PC-9 (cell line): ENCODE measurements around the gene RNF180.

Experiments
- EZH2 ChIP-seq: fragments of 200-600 bp; sonication (generic); IDR thresholded peaks from 2 replicates; pipeline ENCODE4 v1.8.0; 2017; ENCODE audit warnings: antibody characterized with exemption, low read depth
- TF ChIP-seq, protein P1 (sequence below): fragments of 200-600 bp; sonication (generic); conservative IDR thresholded peaks from 2 replicates; pipeline ENCODE4 v1.6.1; 2017; ENCODE audit warnings: mixed run types, antibody characterized with exemption, mild to moderate bottlenecking, moderate library complexity

DNA sequence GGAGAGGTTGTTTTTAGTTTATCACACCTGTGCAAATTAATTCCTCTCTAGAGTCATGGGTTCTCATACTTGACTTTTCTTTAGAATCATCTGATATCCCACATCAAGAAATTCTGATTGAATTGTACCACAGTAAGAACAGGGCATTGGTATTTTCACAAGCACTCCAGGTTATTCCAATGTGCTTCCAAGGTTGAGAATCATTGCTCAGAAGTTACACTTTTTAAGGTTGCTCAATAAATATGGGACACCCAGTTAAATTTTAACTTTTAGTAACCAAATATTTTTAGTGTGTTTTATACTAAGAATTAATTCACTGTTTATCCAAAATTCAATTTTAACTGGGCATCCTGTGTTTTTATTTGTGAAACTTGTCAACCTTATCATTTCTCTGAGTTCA, 2.5 kb upstream of the RNF180 start:
- TF ChIP-seq, protein P1, sequence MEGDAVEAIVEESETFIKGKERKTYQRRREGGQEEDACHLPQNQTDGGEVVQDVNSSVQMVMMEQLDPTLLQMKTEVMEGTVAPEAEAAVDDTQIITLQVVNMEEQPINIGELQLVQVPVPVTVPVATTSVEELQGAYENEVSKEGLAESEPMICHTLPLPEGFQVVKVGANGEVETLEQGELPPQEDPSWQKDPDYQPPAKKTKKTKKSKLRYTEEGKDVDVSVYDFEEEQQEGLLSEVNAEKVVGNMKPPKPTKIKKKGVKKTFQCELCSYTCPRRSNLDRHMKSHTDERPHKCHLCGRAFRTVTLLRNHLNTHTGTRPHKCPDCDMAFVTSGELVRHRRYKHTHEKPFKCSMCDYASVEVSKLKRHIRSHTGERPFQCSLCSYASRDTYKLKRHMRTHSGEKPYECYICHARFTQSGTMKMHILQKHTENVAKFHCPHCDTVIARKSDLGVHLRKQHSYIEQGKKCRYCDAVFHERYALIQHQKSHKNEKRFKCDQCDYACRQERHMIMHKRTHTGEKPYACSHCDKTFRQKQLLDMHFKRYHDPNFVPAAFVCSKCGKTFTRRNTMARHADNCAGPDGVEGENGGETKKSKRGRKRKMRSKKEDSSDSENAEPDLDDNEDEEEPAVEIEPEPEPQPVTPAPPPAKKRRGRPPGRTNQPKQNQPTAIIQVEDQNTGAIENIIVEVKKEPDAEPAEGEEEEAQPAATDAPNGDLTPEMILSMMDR = no peak
- no peak for TF ChIP-seq EZH2
